Measurements from ENCODE around the gene SEPTIN3. TPM values are rescaled to one million over a fixed set of nuclear protein-coding genes. Genes with fewer than 3 reads are reported as not detected.

Gene SEPTIN3
- total and polyA plus RNA-seq, 2 donors (not counting 1 experiment from before 2014, with no cell fraction given): 0.05 to 0.33 TPM

GRCh38 chr22:41982865-41983264 is 13.6 kb downstream of the SEPTIN3 start:
- Histone ChIP-seq H3K36me3 (ENCODE audit: control insufficient read depth, insufficient read depth, low read length) (no peaks in the 10 kb centered on the region), H3K9me3 (ENCODE audit: control insufficient read depth, insufficient read depth, low read depth, low read length) (no peaks in the 10 kb centered on the region), H3K27ac (ENCODE audit: insufficient read depth, low read length) (no peak overlapping the region), H3K4me1 (ENCODE audit: control insufficient read depth, extremely low read depth, insufficient read depth, low read length) (no peaks in the 10 kb centered on the region), H4K20me1 (ENCODE audit: control insufficient read depth, extremely low read depth, insufficient read depth, low read length) (no peaks in the 10 kb centered on the region), H3K4me3 (replicated peaks in 1 of 4; ENCODE audit: control extremely low read depth in 1 of 4, insufficient read depth in 1 of 4, low read depth in 3 of 4, low read length in 4 of 4) (no peak overlapping the region), H3K4me2 (ENCODE audit: extremely low read depth, insufficient read depth, low read length) (no peak overlapping the region), H2AFZ (ENCODE audit: low read length) (no peak overlapping the region), H3K79me2 (ENCODE audit: control insufficient read depth, insufficient read depth, low read length) (no peaks in the 10 kb centered on the region), H3K9ac (ENCODE audit: insufficient read depth, low read length) (no peak overlapping the region), H3K27me3 (ENCODE audit: control insufficient read depth, insufficient read depth, low read length) (peaks cover 20% of the 10 kb centered on the region)
- DNase-seq (ENCODE audit: low read depth in 2 of 2): no peak
- TF ChIP-seq, protein P1, sequence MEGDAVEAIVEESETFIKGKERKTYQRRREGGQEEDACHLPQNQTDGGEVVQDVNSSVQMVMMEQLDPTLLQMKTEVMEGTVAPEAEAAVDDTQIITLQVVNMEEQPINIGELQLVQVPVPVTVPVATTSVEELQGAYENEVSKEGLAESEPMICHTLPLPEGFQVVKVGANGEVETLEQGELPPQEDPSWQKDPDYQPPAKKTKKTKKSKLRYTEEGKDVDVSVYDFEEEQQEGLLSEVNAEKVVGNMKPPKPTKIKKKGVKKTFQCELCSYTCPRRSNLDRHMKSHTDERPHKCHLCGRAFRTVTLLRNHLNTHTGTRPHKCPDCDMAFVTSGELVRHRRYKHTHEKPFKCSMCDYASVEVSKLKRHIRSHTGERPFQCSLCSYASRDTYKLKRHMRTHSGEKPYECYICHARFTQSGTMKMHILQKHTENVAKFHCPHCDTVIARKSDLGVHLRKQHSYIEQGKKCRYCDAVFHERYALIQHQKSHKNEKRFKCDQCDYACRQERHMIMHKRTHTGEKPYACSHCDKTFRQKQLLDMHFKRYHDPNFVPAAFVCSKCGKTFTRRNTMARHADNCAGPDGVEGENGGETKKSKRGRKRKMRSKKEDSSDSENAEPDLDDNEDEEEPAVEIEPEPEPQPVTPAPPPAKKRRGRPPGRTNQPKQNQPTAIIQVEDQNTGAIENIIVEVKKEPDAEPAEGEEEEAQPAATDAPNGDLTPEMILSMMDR (conservative IDR thresholded peaks at IDR 0.05 in 1 of 2, IDR thresholded peaks at IDR 0.05 in 1 of 2; ENCODE audit: low read depth in 1 of 2, low read length in 2 of 2): no peak

DNA sequence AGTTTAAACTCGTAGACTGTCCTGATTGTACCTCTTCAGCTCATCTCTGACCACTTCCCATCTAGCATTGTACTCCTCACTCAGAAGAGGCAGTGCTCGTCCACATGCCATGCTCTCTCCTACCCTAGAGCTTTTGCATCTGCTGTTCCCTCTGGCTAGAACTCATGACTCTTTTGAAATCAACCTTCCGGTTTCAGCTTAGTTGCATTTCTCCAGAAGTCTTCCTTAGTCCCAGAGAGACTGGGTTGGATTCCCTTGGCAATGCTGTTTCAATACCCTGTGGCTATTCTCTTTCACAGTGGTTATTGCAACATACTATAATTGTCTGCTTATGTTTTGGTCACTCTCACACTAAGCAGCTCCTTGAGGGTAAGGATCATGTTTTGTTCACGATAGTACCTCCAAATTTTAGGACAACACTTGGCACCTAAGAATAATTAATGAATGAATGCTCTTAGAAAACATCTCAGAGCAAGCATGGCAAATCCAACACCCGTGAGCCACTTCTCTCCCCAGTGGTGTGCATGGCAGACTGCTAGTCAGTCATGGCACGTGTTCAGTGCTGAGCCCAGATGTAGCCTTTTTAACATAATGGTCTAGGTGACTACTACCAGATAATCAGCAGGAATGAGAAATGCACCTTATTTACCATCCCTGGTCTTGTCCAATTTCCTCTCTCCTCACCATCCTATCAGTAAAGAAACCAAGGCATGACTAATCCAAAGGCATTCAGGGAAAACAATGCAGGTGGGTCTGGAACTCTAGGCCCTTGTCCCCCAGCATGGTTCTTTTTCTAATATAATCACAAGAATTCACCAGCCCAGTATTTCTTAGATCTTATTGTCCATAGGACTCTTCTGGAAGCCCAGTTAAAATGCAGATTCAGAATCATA is 14.5 kb downstream of the SEPTIN3 start:
- no peak overlapping the region for H3K4me2 ChIP-seq (ENCODE audit: extremely low read depth, insufficient read depth, low read length)
- TF ChIP-seq, protein P1 (conservative IDR thresholded peaks at IDR 0.05 in 1 of 2, IDR thresholded peaks at IDR 0.05 in 1 of 2; ENCODE audit: low read depth in 1 of 2, low read length in 2 of 2): no peak
- no peak for TF ChIP-seq EZH2 (IDR thresholded peaks at IDR 0.05; ENCODE audit: low read length, missing control alignments)
- no peaks in the 10 kb centered on the region for H3K79me2 ChIP-seq (ENCODE audit: control insufficient read depth, insufficient read depth, low read length)
- no peak overlapping the region for H3K4me3 ChIP-seq (replicated peaks in 1 of 4; ENCODE audit: control extremely low read depth in 1 of 4, insufficient read depth in 1 of 4, low read depth in 3 of 4, low read length in 4 of 4)
- no peak overlapping the region for H3K9ac ChIP-seq (ENCODE audit: insufficient read depth, low read length)
- no peak overlapping the region for H3K27ac ChIP-seq (ENCODE audit: insufficient read depth, low read length)
- peaks cover 11% of the 10 kb centered on the region for H3K27me3 ChIP-seq (ENCODE audit: control insufficient read depth, insufficient read depth, low read length)
- H4K20me1 ChIP-seq (ENCODE audit: control insufficient read depth, extremely low read depth, insufficient read depth, low read length): no peaks in the 10 kb centered on the region
- no peaks in the 10 kb centered on the region for H3K36me3 ChIP-seq (ENCODE audit: control insufficient read depth, insufficient read depth, low read length)
- H3K9me3 ChIP-seq (ENCODE audit: control insufficient read depth, insufficient read depth, low read depth, low read length): no peaks in the 10 kb centered on the region
- no peaks in the 10 kb centered on the region for H3K4me1 ChIP-seq (ENCODE audit: control insufficient read depth, extremely low read depth, insufficient read depth, low read length)
- H2AFZ ChIP-seq (ENCODE audit: low read length): no peak overlapping the region
- no peak for DNase-seq (ENCODE audit: low read depth in 2 of 2)

DNA sequence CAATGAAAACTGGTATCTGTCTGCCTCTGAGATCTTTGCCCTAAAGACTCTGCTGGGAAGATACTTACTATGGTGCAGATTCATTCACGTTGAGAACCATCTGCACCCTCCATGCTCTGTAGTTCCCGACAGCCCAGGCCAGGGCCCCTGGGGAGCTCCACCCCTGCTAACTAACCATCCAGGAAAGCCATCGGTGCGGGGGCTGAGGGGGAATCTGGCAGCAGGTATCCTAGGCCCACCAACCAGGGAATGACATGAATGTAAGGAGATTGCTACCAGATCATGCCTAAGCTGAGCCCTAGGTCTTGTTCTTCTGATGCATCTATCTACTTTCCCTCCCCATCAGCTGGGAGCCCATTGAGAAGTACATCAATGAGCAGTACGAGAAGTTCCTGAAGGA is 18.0 kb downstream of the SEPTIN3 start:
- H3K4me2 ChIP-seq (ENCODE audit: extremely low read depth, insufficient read depth, low read length): no peak overlapping the region
- TF ChIP-seq, protein P1 (conservative IDR thresholded peaks at IDR 0.05 in 1 of 2, IDR thresholded peaks at IDR 0.05 in 1 of 2; ENCODE audit: low read depth in 1 of 2, low read length in 2 of 2): no peak
- no peak for TF ChIP-seq EZH2 (IDR thresholded peaks at IDR 0.05; ENCODE audit: low read length, missing control alignments)
- no peaks in the 10 kb centered on the region for H3K9me3 ChIP-seq (ENCODE audit: control insufficient read depth, insufficient read depth, low read depth, low read length)
- no peaks in the 10 kb centered on the region for H3K79me2 ChIP-seq (ENCODE audit: control insufficient read depth, insufficient read depth, low read length)
- peaks cover 9% of the 10 kb centered on the region for H3K27me3 ChIP-seq (ENCODE audit: control insufficient read depth, insufficient read depth, low read length)
- no peak overlapping the region for H3K27ac ChIP-seq (ENCODE audit: insufficient read depth, low read length)
- no peak overlapping the region for H2AFZ ChIP-seq (ENCODE audit: low read length)
- H3K36me3 ChIP-seq (ENCODE audit: control insufficient read depth, insufficient read depth, low read length): no peaks in the 10 kb centered on the region
- H4K20me1 ChIP-seq (ENCODE audit: control insufficient read depth, extremely low read depth, insufficient read depth, low read length): no peaks in the 10 kb centered on the region
- no peak overlapping the region for H3K4me3 ChIP-seq (replicated peaks in 1 of 4; ENCODE audit: control extremely low read depth in 1 of 4, insufficient read depth in 1 of 4, low read depth in 3 of 4, low read length in 4 of 4)
- DNase-seq (ENCODE audit: low read depth in 2 of 2): no peak
- no peaks in the 10 kb centered on the region for H3K4me1 ChIP-seq (ENCODE audit: control insufficient read depth, extremely low read depth, insufficient read depth, low read length)
- no peak overlapping the region for H3K9ac ChIP-seq (ENCODE audit: insufficient read depth, low read length)
